H1 (cell line): ENCODE data around the gene GALNT11. TPM values are rescaled to one million over a fixed set of nuclear protein-coding genes. Genes with fewer than 3 reads are reported as not detected.

Experiments used
- ASH2L ChIP-seq: fragments of 200-600, 300-600 bp; sonication (generic); IDR thresholded peaks from one replicate; pipeline ENCODE4 v1.7.1; 2017; ENCODE audit warnings: low read length
- ATF2 ChIP-seq: IDR thresholded peaks from 2 replicates; pipeline ENCODE4 v1.6.1; 2012; ENCODE audit warnings: low read length, inconsistent platforms
- BACH1 ChIP-seq: IDR thresholded peaks from 2 replicates; pipeline ENCODE4 v1.6.1; 2012; ENCODE audit warnings: low read length, improper control_type of control experiment
- CTBP2 ChIP-seq: IDR thresholded peaks from 2 replicates; pipeline ENCODE4 v1.7.0; 2011; ENCODE audit warnings: borderline replicate concordance, mild to moderate bottlenecking, moderate library complexity, mixed read lengths, low read length; ENCODE audit not compliant: insufficient read depth, insufficient read length
- EZH2 ChIP-seq: fragments of 200-600 bp; sonication (generic); IDR thresholded peaks from 2 replicates; pipeline ENCODE4 v1.7.1; 2012; ENCODE audit warnings: low read depth, mild to moderate bottlenecking, moderate library complexity, low read length, inconsistent platforms; ENCODE audit not compliant: severe bottlenecking
- HDAC6 ChIP-seq: IDR thresholded peaks from one replicate; pipeline ENCODE4 v1.7.1; 2012; ENCODE audit warnings: low read depth, mild to moderate bottlenecking, inconsistent platforms, low read length, moderate library complexity
- KDM1A ChIP-seq: fragments of 200-600, 300-600 bp; sonication (generic); IDR thresholded peaks from 2 replicates; pipeline ENCODE4 v1.7.1; 2016; ENCODE audit warnings: mild to moderate bottlenecking, low read length, borderline replicate concordance
- NANOG ChIP-seq: IDR thresholded peaks from 2 replicates; pipeline ENCODE4 v1.6.1; 2011; ENCODE audit warnings: low read length, low read depth, mild to moderate bottlenecking, inconsistent platforms; ENCODE audit not compliant: insufficient read depth, poor library complexity, severe bottlenecking
- POLR2A ChIP-seq, 2 experiments: IDR thresholded peaks; 1 replicate in 1 of 2; 2 replicates in 1 of 2; pipeline ENCODE4 v1.6.1; 2011; ENCODE audit warnings: low read depth in 2 of 2, low read length in 2 of 2, mild to moderate bottlenecking in 2 of 2; ENCODE audit errors: control extremely low read depth in 1 of 2
- RAD21 ChIP-seq, 2 experiments: IDR thresholded peaks in 1 of 2; conservative IDR thresholded peaks in 1 of 2; 2 replicates each; pipeline ENCODE4 v1.6.1; 2011; ENCODE audit warnings: low read depth in 2 of 2, low read length in 2 of 2, improper control_type of control experiment in 1 of 2, inconsistent platforms in 1 of 2, mild to moderate bottlenecking in 1 of 2, moderate library complexity in 1 of 2
- TAF1 ChIP-seq: IDR thresholded peaks from 2 replicates; pipeline ENCODE4 v1.6.1; 2011; ENCODE audit warnings: mild to moderate bottlenecking, low read depth, low read length
- YY1 ChIP-seq: IDR thresholded peaks from 2 replicates; pipeline ENCODE4 v1.6.1; 2011; ENCODE audit warnings: low read depth, mild to moderate bottlenecking, low read length
- polyA plus RNA-seq, 7 experiments: library from polyadenylated mRNA; depleted of rRNA in 3 of 7; stranded (reverse) in 5 of 7; unstranded in 2 of 7; fragments of >200 nt in 5 of 7; fragments of 200-250 nt in 2 of 7; gene quantifications; 1 replicate in 5 of 7; 2 replicates in 1 of 7; 4 replicates in 1 of 7; pipeline versions ENCODE4 v1.2.1 to v1.2.3, GENCODE V29; 2011 to 2013; ENCODE audit warnings: missing spikeins in 2 of 7, mixed read lengths in 2 of 7
- total RNA-seq: library from RNA; stranded (reverse); fragmentation: NEBNext Ultra II Directional; extraction: Animal tissue kit (Norgen Biotek cat#: 25700); gene quantifications from 2 replicates; pipeline ENCODE4 v1.2.1, GENCODE V29; 2021

GALNT11 gene
- total and polyA plus RNA-seq, 2 of the 8 experiments (the other 6 are each of a cell fraction or from before 2014, with no cell fraction given), result 20.5 to 23.2 TPM

GRCh38 chr7:152025077-152025936, at the start of gene GALNT11 (continued):
- no peak for TF ChIP-seq HDAC6
- TF ChIP-seq ATF2, result peak; percentile 86
- no peak for TF ChIP-seq NANOG
- TF ChIP-seq POLR2A (IDR thresholded peaks at IDR 0.05; ENCODE audit: control extremely low read depth in 1 of 2, low read depth in 2 of 2, low read length in 2 of 2), result peak in 1 of 2 experiments; percentile 43; a peak in 1 of 3 replicates
- peak; percentile 60; the same call in 1 of the 2 replicates for TF ChIP-seq BACH1
- peak; percentile 58 for TF ChIP-seq TAF1
- peak; percentile 77 for TF ChIP-seq ASH2L
- no peak for TF ChIP-seq EZH2
- peak; percentile 49 for TF ChIP-seq CTBP2
- TF ChIP-seq YY1, result no peak
- TF ChIP-seq KDM1A, result peak; percentile 99
- TF ChIP-seq RAD21 (IDR thresholded peaks at IDR 0.05 in 1 of 2, conservative IDR thresholded peaks at IDR 0.05 in 1 of 2; ENCODE audit: low read depth in 2 of 2, low read length in 2 of 2), result peak; percentile 15 to 32; a peak in 2 of 4 replicates
